ENCODE results near the gene U2AF1L4.

GRCh38 chr19:35755550-35756376 is 10.5 kb upstream of the U2AF1L4 start:
- no peak for TF ChIP-seq EZH2 (IDR thresholded peaks at IDR 0.05; ENCODE audit: low read depth)
- TF ChIP-seq, protein P1, sequence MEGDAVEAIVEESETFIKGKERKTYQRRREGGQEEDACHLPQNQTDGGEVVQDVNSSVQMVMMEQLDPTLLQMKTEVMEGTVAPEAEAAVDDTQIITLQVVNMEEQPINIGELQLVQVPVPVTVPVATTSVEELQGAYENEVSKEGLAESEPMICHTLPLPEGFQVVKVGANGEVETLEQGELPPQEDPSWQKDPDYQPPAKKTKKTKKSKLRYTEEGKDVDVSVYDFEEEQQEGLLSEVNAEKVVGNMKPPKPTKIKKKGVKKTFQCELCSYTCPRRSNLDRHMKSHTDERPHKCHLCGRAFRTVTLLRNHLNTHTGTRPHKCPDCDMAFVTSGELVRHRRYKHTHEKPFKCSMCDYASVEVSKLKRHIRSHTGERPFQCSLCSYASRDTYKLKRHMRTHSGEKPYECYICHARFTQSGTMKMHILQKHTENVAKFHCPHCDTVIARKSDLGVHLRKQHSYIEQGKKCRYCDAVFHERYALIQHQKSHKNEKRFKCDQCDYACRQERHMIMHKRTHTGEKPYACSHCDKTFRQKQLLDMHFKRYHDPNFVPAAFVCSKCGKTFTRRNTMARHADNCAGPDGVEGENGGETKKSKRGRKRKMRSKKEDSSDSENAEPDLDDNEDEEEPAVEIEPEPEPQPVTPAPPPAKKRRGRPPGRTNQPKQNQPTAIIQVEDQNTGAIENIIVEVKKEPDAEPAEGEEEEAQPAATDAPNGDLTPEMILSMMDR (conservative IDR thresholded peaks at IDR 0.05): no peak
